SK-N-SH (cell line): ENCODE measurements around the gene CLSTN2. TPM values are rescaled to one million over a fixed set of nuclear protein-coding genes. Genes with fewer than 3 reads are reported as not detected.

Experiments
- CTCF ChIA-PET: fragments of 300-600, 350-600 bp; formaldehyde crosslinking; extraction: SDS; loops from one replicate; lab custom pipeline; 2021; lab: Yijun Ruan, JAX
- POLR2A ChIA-PET: fragments of 350-600 bp; sonication (Branson Sonifier 250); formaldehyde crosslinking; extraction: SDS; loops from one replicate; lab custom pipeline; 2020; ENCODE audit warnings: antibody characterized with exemption, inconsistent platforms; lab: Yijun Ruan, JAX
- DNase-seq: peaks from one replicate; pipeline ENCODE4 v3.0.0; 2012
- H2AFZ ChIP-seq: fragments of 200-600 bp; sonication (generic); 2 replicates; pipeline ENCODE4 v1.8.1; 2016; ENCODE audit warnings: antibody characterized with exemption, mild to moderate bottlenecking, low read depth
- H3F3A ChIP-seq: fragments of 200-600 bp; sonication (generic); replicated peaks from 2 replicates; pipeline ENCODE3; 2016; ENCODE audit warnings: antibody characterized with exemption, mild to moderate bottlenecking; ENCODE audit not compliant: insufficient read depth
- H3K27ac ChIP-seq, 2 experiments: fragments of 200-500 bp in 1 of 2; fragments of 200-600 bp in 1 of 2; sonication (Bioruptor generic) in 1 of 2; sonication (generic), shearing (Covaris generic) in 1 of 2; 2 replicates each; pipeline versions ENCODE4 v1.5.1 to v1.6.1; 2014 to 2016; ENCODE audit warnings: low read depth in 2 of 2, inconsistent platforms in 1 of 2, low read length in 1 of 2, mild to moderate bottlenecking in 1 of 2, mixed read lengths in 1 of 2
- H3K27me3 ChIP-seq: fragments of 200-600 bp; sonication (generic), shearing (Covaris generic); 2 replicates; pipeline ENCODE4 v1.6.1; 2016; ENCODE audit warnings: mixed run types; ENCODE audit not compliant: insufficient read depth
- H3K36me3 ChIP-seq, 2 experiments: fragments of 200-500 bp in 1 of 2; fragments of 200-600 bp in 1 of 2; sonication (Bioruptor generic) in 1 of 2; sonication (generic) in 1 of 2; replicated peaks in 1 of 2; 2 replicates each; pipeline versions ENCODE3 to v1.5.1; 2014 to 2016; ENCODE audit warnings: low read length in 1 of 2, mild to moderate bottlenecking in 1 of 2; ENCODE audit not compliant: insufficient read depth in 2 of 2, control insufficient read depth in 1 of 2
- H3K4me1 ChIP-seq, 2 experiments: fragments of 200-500 bp in 1 of 2; fragments of 200-600 bp in 1 of 2; sonication (Bioruptor generic) in 1 of 2; sonication (generic), shearing (Covaris generic) in 1 of 2; 2 replicates each; pipeline versions ENCODE4 v1.5.1 to v1.6.1; 2014 to 2016; ENCODE audit warnings: low read depth in 1 of 2, low read length in 1 of 2, mixed run types in 1 of 2; ENCODE audit not compliant: insufficient read depth in 2 of 2, control insufficient read depth in 1 of 2
- H3K4me2 ChIP-seq: fragments of 200-600 bp; sonication (generic), shearing (Covaris generic); 2 replicates; pipeline ENCODE4 v1.6.1; 2017; ENCODE audit warnings: mixed run types
- H3K4me3 ChIP-seq, 2 experiments: fragments of 200-500 bp in 1 of 2; fragments of 200-600 bp in 1 of 2; sonication (Bioruptor generic) in 1 of 2; sonication (generic), shearing (Covaris generic) in 1 of 2; 2 replicates each; pipeline versions ENCODE4 v1.5.1 to v1.8.1; 2014 to 2016; ENCODE audit warnings: low read depth in 2 of 2, inconsistent platforms in 1 of 2, low read length in 1 of 2, mild to moderate bottlenecking in 1 of 2, mixed read lengths in 1 of 2, moderate library complexity in 1 of 2
- H3K79me2 ChIP-seq: fragments of 200-600 bp; sonication (generic); 2 replicates; pipeline ENCODE4 v1.8.1; 2017; ENCODE audit warnings: mild to moderate bottlenecking; ENCODE audit not compliant: insufficient read depth
- H3K9ac ChIP-seq: fragments of 200-600 bp; sonication (generic); 2 replicates; pipeline ENCODE4 v1.6.1; 2017; ENCODE audit warnings: mixed run types
- H3K9me2 ChIP-seq: fragments of 200-600 bp; sonication (generic); 2 replicates; pipeline ENCODE4 v1.6.1; 2017; ENCODE audit warnings: mixed run types
- H3K9me3 ChIP-seq: fragments of 200-600 bp; sonication (generic); 2 replicates; pipeline ENCODE4 v1.6.1; 2017; ENCODE audit warnings: mixed run types, mild to moderate bottlenecking, moderate library complexity
- H4K20me1 ChIP-seq: fragments of 200-600 bp; sonication (generic); 2 replicates; pipeline ENCODE4 v1.6.1; 2017; ENCODE audit warnings: mild to moderate bottlenecking, mixed run types; ENCODE audit not compliant: insufficient read depth
- EP300 ChIP-seq, 2 experiments: IDR thresholded peaks; 2 replicates each; pipeline versions ENCODE4 v1.4.0 to v1.6.1; 2012; ENCODE audit warnings: borderline replicate concordance in 1 of 2, low read depth in 1 of 2, low read length in 1 of 2
- EZH2phosphoT487 ChIP-seq: fragments of 200-600 bp; sonication (generic); IDR thresholded peaks from 2 replicates; pipeline ENCODE4 v1.6.1; 2017; ENCODE audit warnings: low read depth, mixed run types, mild to moderate bottlenecking, antibody characterized with exemption, moderate library complexity, borderline replicate concordance
- FOXJ3 ChIP-seq: sonication (generic); formaldehyde crosslinking; IDR thresholded peaks from 2 replicates; pipeline ENCODE4 v1.5.1; 2020; ENCODE audit warnings: mild to moderate bottlenecking, missing genetic modification reagents
- FOXM1 ChIP-seq: IDR thresholded peaks from 2 replicates; pipeline ENCODE4 v1.4.0; 2012; ENCODE audit warnings: low read depth, mild to moderate bottlenecking
- JUND ChIP-seq: IDR thresholded peaks from 2 replicates; pipeline ENCODE4 v1.4.0; 2012
- MEF2A ChIP-seq: IDR thresholded peaks from 2 replicates; pipeline ENCODE4 v1.4.0; 2012; ENCODE audit warnings: low read depth, borderline replicate concordance
- NFIC ChIP-seq: IDR thresholded peaks from 2 replicates; pipeline ENCODE4 v1.4.0; 2012; ENCODE audit warnings: borderline replicate concordance
- RCOR1 ChIP-seq: fragments of 150-350 bp; IDR thresholded peaks from 2 replicates; pipeline ENCODE4 v1.6.1; 2017; ENCODE audit warnings: antibody characterized with exemption, low read length
- SIN3A ChIP-seq: IDR thresholded peaks from 2 replicates; pipeline ENCODE4 v1.6.1; 2012; ENCODE audit warnings: low read depth, mild to moderate bottlenecking, low read length, moderate library complexity, borderline replicate concordance
- TAF1 ChIP-seq: IDR thresholded peaks from 2 replicates; pipeline ENCODE4 v1.6.1; 2012; ENCODE audit warnings: low read depth, mild to moderate bottlenecking, low read length, moderate library complexity, borderline replicate concordance
- WGBS: methylation state at CpG from one replicate; pipeline ENCODE4 v1.1.6; 2017; ENCODE audit warnings: low lambda C conversion rate; 5-methylcytosine and 5-hydroxymethylcytosine counted together
- polyA plus RNA-seq, 3 experiments: library from polyadenylated mRNA; depleted of rRNA; stranded (reverse); fragments of >200 nt; gene quantifications; 2 replicates each; pipeline ENCODE4 v1.2.3, GENCODE V29; 2012
- TF ChIP-seq, protein P1 (sequence below): IDR thresholded peaks from 2 replicates; pipeline ENCODE4 v1.4.0; 2012; ENCODE audit warnings: low read depth
- TF ChIP-seq, protein P2 (sequence below): IDR thresholded peaks from 2 replicates; pipeline ENCODE4 v1.4.0; 2012; ENCODE audit warnings: low read depth, borderline replicate concordance
- TF ChIP-seq, protein P3 (sequence below): fragments of 150-350 bp; IDR thresholded peaks from 2 replicates; pipeline ENCODE4 v1.6.1; 2017; ENCODE audit warnings: antibody characterized with exemption, low read length, low read depth, borderline replicate concordance
- TF ChIP-seq, protein P4 (sequence below): fragments of 150-350 bp; IDR thresholded peaks from 2 replicates; pipeline ENCODE4 v1.6.1; 2016; ENCODE audit warnings: mild to moderate bottlenecking, low read depth, low read length

CLSTN2 gene
- polyA plus RNA-seq, 1 of the 3 experiments (the other 2 are of a cell fraction): 0.02 TPM

DNA sequence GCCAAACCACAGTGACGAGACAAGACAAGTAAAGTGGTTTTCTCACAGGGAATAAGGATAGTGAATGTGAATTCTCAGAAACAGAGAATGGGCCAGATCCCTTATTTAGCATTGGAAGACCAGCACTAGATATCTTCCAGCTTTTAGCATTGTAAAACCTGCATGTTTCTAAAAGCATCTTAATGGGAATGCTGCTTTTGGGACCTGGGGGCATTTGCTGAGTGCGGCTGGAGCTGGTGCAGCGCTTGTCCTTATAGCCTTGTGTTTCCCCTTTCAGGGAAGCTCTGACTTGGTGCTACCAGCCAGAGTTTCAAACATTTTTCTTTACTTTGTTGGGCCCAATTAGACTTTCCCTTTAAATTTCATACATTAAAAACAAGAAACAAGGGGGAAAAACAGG lies 52.9 kb downstream of the CLSTN2 start:
- no peak overlapping the region for H3K4me2 ChIP-seq
- CTCF ChIA-PET: interaction anchor here (1.7 kb wide), 1 partner anchor 10 kb away, joined by 5 read pairs; no protein-coding TSS in a partner anchor
- H4K20me1 ChIP-seq: no peaks in the 10 kb centered on the region

DNA sequence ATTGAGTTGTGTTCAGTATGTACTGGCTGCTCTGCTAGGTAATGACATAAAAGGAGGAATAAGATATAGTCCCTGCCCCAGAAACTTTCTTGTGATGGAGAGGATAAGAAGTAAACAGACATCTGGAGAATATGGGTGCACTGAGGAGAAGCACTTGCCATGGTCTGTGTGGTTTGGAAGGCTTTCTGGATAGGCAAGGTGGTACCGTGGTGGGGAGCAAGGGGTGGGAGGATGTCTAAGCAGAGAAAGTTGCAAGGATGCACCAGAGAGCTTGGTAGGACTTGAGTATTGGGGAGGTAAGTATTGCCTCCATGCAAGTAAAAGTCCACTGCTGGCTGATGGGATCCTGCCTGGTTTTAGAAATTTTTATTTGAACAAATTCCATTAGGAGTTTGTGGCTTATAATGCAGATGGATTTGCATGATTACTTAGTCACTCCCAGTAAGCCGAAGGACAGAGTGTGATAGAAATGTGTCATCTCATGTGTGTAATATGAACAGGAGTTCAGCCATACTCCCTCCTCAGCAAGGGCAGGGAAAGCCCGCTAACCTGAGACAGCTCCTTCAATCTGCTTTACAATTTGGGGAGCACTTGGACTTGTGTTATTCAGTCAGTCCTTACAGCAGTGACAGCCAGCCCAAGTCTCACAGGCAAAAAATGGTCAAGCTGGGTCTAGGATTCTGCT lies 53.6 kb downstream of the CLSTN2 start:
- H3K27me3 ChIP-seq: no peaks in the 10 kb centered on the region
- H3K27ac ChIP-seq: no peak overlapping the region
- no peaks in the 10 kb centered on the region for H3K79me2 ChIP-seq
- CTCF ChIA-PET: interaction anchor here (0.7 kb wide), 1 partner anchor 10 kb away, joined by 3 read pairs; no protein-coding TSS in a partner anchor
- H3K36me3 ChIP-seq: no peaks in the 10 kb centered on the region
- no peak overlapping the region for H2AFZ ChIP-seq
- H3K9me3 ChIP-seq: no peaks in the 10 kb centered on the region
- POLR2A ChIA-PET: no interaction called here
- no peaks in the 10 kb centered on the region for H3F3A ChIP-seq
- peaks cover 0 to 3% of the 10 kb centered on the region in 2 experiments; a peak in 1 of 4 replicates for H3K4me1 ChIP-seq
- no peaks in the 10 kb centered on the region for H4K20me1 ChIP-seq
- no peak for TF ChIP-seq EZH2phosphoT487
- TF ChIP-seq RCOR1: no peak
- TF ChIP-seq JUND: no peak
- TF ChIP-seq TAF1: no peak
- no peak for TF ChIP-seq MEF2A
- TF ChIP-seq, protein P1, sequence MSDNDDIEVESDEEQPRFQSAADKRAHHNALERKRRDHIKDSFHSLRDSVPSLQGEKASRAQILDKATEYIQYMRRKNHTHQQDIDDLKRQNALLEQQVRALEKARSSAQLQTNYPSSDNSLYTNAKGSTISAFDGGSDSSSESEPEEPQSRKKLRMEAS: no peak
- TF ChIP-seq EP300 (IDR thresholded peaks at IDR 0.05; ENCODE audit: borderline replicate concordance in 1 of 2, low read depth in 1 of 2, low read length in 1 of 2): no peak
- TF ChIP-seq FOXJ3 (CRISPR knock-in tag): no peak
- TF ChIP-seq, protein P2, sequence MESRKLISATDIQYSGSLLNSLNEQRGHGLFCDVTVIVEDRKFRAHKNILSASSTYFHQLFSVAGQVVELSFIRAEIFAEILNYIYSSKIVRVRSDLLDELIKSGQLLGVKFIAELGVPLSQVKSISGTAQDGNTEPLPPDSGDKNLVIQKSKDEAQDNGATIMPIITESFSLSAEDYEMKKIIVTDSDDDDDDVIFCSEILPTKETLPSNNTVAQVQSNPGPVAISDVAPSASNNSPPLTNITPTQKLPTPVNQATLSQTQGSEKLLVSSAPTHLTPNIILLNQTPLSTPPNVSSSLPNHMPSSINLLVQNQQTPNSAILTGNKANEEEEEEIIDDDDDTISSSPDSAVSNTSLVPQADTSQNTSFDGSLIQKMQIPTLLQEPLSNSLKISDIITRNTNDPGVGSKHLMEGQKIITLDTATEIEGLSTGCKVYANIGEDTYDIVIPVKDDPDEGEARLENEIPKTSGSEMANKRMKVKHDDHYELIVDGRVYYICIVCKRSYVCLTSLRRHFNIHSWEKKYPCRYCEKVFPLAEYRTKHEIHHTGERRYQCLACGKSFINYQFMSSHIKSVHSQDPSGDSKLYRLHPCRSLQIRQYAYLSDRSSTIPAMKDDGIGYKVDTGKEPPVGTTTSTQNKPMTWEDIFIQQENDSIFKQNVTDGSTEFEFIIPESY: no peak
- TF ChIP-seq FOXM1: no peak
- no peak for TF ChIP-seq NFIC
- no peak for DNase-seq
- H3K4me3 ChIP-seq: no peak overlapping the region
- 44% methylated on average over 3 of the region's 3 CpGs for WGBS
- no peak overlapping the region for H3K4me2 ChIP-seq
- H3K9ac ChIP-seq: no peak overlapping the region
- no peaks in the 10 kb centered on the region for H3K9me2 ChIP-seq

More for the DNA sequence above, 52.9 kb downstream of the CLSTN2 start:
- Histone ChIP-seq H3K4me3 (no peak overlapping the region), H2AFZ (no peak overlapping the region), H3K27ac (no peak overlapping the region), H3K9me3 (no peaks in the 10 kb centered on the region), H3K9ac (no peak overlapping the region), H3K27me3 (no peaks in the 10 kb centered on the region), H3K9me2 (no peaks in the 10 kb centered on the region), H3K79me2 (no peaks in the 10 kb centered on the region), H3F3A (no peaks in the 10 kb centered on the region), H3K4me1 (peaks cover 0 to 3% of the 10 kb centered on the region in 2 experiments; a peak in 1 of 4 replicates), H3K36me3 (no peaks in the 10 kb centered on the region)
- no peak for DNase-seq
- POLR2A ChIA-PET: no interaction called here
- TF ChIP-seq SIN3A (no peak), NFIC (no peak), MEF2A (no peak), FOXM1 (no peak)
- TF ChIP-seq, protein P3, sequence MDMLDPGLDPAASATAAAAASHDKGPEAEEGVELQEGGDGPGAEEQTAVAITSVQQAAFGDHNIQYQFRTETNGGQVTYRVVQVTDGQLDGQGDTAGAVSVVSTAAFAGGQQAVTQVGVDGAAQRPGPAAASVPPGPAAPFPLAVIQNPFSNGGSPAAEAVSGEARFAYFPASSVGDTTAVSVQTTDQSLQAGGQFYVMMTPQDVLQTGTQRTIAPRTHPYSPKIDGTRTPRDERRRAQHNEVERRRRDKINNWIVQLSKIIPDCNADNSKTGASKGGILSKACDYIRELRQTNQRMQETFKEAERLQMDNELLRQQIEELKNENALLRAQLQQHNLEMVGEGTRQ: no peak
- TF ChIP-seq, protein P4, sequence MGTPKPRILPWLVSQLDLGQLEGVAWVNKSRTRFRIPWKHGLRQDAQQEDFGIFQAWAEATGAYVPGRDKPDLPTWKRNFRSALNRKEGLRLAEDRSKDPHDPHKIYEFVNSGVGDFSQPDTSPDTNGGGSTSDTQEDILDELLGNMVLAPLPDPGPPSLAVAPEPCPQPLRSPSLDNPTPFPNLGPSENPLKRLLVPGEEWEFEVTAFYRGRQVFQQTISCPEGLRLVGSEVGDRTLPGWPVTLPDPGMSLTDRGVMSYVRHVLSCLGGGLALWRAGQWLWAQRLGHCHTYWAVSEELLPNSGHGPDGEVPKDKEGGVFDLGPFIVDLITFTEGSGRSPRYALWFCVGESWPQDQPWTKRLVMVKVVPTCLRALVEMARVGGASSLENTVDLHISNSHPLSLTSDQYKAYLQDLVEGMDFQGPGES: no peak
- TF ChIP-seq, protein P2: no peak
- 26% methylated on average over 3 of the region's 3 CpGs for WGBS
